ENCODE results near the gene LHFPL2. TPM values are rescaled to one million over a fixed set of nuclear protein-coding genes. Genes with fewer than 3 reads are reported as not detected.

LHFPL2 gene
- total RNA-seq, 1 experiment from 2014 or later, result 17.9 TPM

GRCh38 chr5:78577071-78577807, 71.3 kb downstream of the LHFPL2 start:
- DNase-seq (ENCODE audit: low read depth, low spot score), result no peak
- Histone ChIP-seq H3K79me2 (ENCODE audit: insufficient read depth, low read length) (no peaks in the 10 kb centered on the region), H3K4me3 (replicated peaks in 1 of 2; ENCODE audit: low read depth in 1 of 2, low read length in 2 of 2) (no peak overlapping the region), H3K4me1 (ENCODE audit: control insufficient read depth in 1 of 2, insufficient read depth in 2 of 2, low read length in 2 of 2) (peaks cover 0 to 9% of the 10 kb centered on the region in 2 experiments; a peak in 2 of 4 replicates), H3K27me3 (ENCODE audit: insufficient read depth, low read length) (no peaks in the 10 kb centered on the region), H3K27ac (ENCODE audit: low read depth, low read length) (no peak overlapping the region), H3K9me2 (ENCODE audit: insufficient read depth) (no peaks in the 10 kb centered on the region), H3K9me3 (ENCODE audit: control insufficient read depth in 1 of 2, insufficient read depth in 1 of 2, low read depth in 1 of 2, low read length in 2 of 2) (no peaks in the 10 kb centered on the region), H4K20me1 (ENCODE audit: insufficient read depth) (no peaks in the 10 kb centered on the region), H2AFZ (ENCODE audit: low read depth, low read length, poor library complexity, severe bottlenecking) (no peak overlapping the region), H3K4me2 (ENCODE audit: low read length) (no peak overlapping the region), H3K36me3 (ENCODE audit: control insufficient read depth in 1 of 2, insufficient read depth in 2 of 2, low read length in 2 of 2) (no peaks in the 10 kb centered on the region), H3K9ac (ENCODE audit: low read length) (no peak overlapping the region)
- TF ChIP-seq RAD21 (IDR thresholded peaks at IDR 0.05; ENCODE audit: low read depth), result no peak
- no peak for TF ChIP-seq TCF7L2 (IDR thresholded peaks at IDR 0.05; ENCODE audit: borderline replicate concordance, extremely low read depth, insufficient read depth, insufficient read length)
- no peak for TF ChIP-seq POLR2A (IDR thresholded peaks at IDR 0.05; ENCODE audit: borderline replicate concordance, extremely low read depth, insufficient read depth, insufficient read length)
- TF ChIP-seq MAX (IDR thresholded peaks at IDR 0.05), result no peak
- no peak for TF ChIP-seq SIN3A (IDR thresholded peaks at IDR 0.05; ENCODE audit: low read depth)
- TF ChIP-seq SP1 (IDR thresholded peaks at IDR 0.05; ENCODE audit: low read depth), result no peak
- TF ChIP-seq CTCF (IDR thresholded peaks at IDR 0.05 in 2 of 3, conservative IDR thresholded peaks at IDR 0.05 in 1 of 3; ENCODE audit: borderline replicate concordance in 1 of 3, insufficient read depth in 1 of 3, low read depth in 2 of 3, low read length in 2 of 3), result no peak
- TF ChIP-seq ZNF274 (IDR thresholded peaks at IDR 0.05; ENCODE audit: low read depth, low read length), result no peak
- TF ChIP-seq FOSL1 (IDR thresholded peaks at IDR 0.05; ENCODE audit: low read depth), result no peak
- TF ChIP-seq EZH2 (IDR thresholded peaks at IDR 0.05), result no peak
- TF ChIP-seq JUND (IDR thresholded peaks at IDR 0.05), result no peak
- TF ChIP-seq ZFX (IDR thresholded peaks at IDR 0.05), result no peak
- no peak for TF ChIP-seq ZBTB33 (IDR thresholded peaks at IDR 0.05; ENCODE audit: extremely low read depth, insufficient replicate concordance, low read length)
- TF ChIP-seq CBX3 (IDR thresholded peaks at IDR 0.05; ENCODE audit: low read depth), result no peak
- TF ChIP-seq ELF1 (IDR thresholded peaks at IDR 0.05; ENCODE audit: borderline replicate concordance, low read depth), result no peak
- no peak for TF ChIP-seq CEBPB (IDR thresholded peaks at IDR 0.05; ENCODE audit: low read depth)
- TF ChIP-seq EGR1 (IDR thresholded peaks at IDR 0.05; ENCODE audit: low read depth), result no peak
- TF ChIP-seq YY1 (IDR thresholded peaks at IDR 0.05; ENCODE audit: extremely low read depth, insufficient replicate concordance, low read depth, low read length), result no peak
- TF ChIP-seq POLR2AphosphoS5 (IDR thresholded peaks at IDR 0.05; ENCODE audit: low read depth, low read length), result no peak
- TF ChIP-seq REST (IDR thresholded peaks at IDR 0.05; ENCODE audit: low read depth), result no peak
- ChIA-PET POLR2A (no interaction called here), RAD21 (ENCODE audit: low non-redundant PET in 1 of 2, low total read pairs in 2 of 2, uncharacterized antibody in 2 of 2, unreplicated experiment in 2 of 2) (no interaction called here), CTCF (interaction anchor here (0.6 kb wide), 1 partner anchor 11 kb away, joined by 3 read pairs; no protein-coding TSS in a partner anchor)
- BruUV-seq (replicated peaks), result no TSS peak
- intact Hi-C loops (cut with micrococcal nuclease), result no loop called here
- no peak for ATAC-seq
